Lung (tissue), 12 donors: ENCODE data around the gene P3H2. TPM values are rescaled to one million over a fixed set of nuclear protein-coding genes. Genes with fewer than 3 reads are reported as not detected.

ENCODE experiments used
- ATAC-seq: fragments of 200-7000 bp; cut with Tn5 transposase; one replicate; pipeline ENCODE4 v1.9.1; 2020; ENCODE audit warnings: moderate number of reproducible peaks; ENCODE audit not compliant: insufficient read depth, low FRiP score
- DNase-seq, 3 donors: peaks; one replicate each; pipeline ENCODE4 v3.0.0-alpha.2; 2013 to 2017
- H3K27ac ChIP-seq, 2 donors: one replicate each; pipeline ENCODE4 v1.5.1; 2013; ENCODE audit warnings: mild to moderate bottlenecking in 2 of 2, moderate library complexity in 2 of 2, control low read depth in 1 of 2, inconsistent platforms in 1 of 2, low read depth in 1 of 2, low read length in 1 of 2
- H3K27me3 ChIP-seq, 3 donors: one replicate each; pipeline ENCODE4 v1.5.1; 2013; ENCODE audit warnings: low read length in 2 of 3; ENCODE audit not compliant: control insufficient read depth in 3 of 3, insufficient read depth in 3 of 3
- H3K36me3 ChIP-seq, 4 donors: one replicate each; pipeline ENCODE4 v1.5.1; 2013; ENCODE audit warnings: low read length in 4 of 4, mild to moderate bottlenecking in 1 of 4, moderate library complexity in 1 of 4; ENCODE audit not compliant: control insufficient read depth in 4 of 4, insufficient read depth in 4 of 4
- H3K4me1 ChIP-seq, 5 donors: one replicate each; pipeline ENCODE4 v1.5.1; 2013; ENCODE audit warnings: low read length in 5 of 5, mild to moderate bottlenecking in 2 of 5, moderate library complexity in 1 of 5; ENCODE audit not compliant: control insufficient read depth in 5 of 5, insufficient read depth in 5 of 5
- H3K4me3 ChIP-seq: one replicate; pipeline ENCODE4 v1.5.1; 2013; ENCODE audit warnings: mild to moderate bottlenecking, control low read depth, moderate library complexity
- H3K9ac ChIP-seq, 2 donors: one replicate each; pipeline ENCODE4 v1.5.1; 2013; ENCODE audit warnings: low read length in 2 of 2, control low read depth in 1 of 2; ENCODE audit not compliant: insufficient read depth in 1 of 2
- H3K9me3 ChIP-seq, 4 donors: one replicate each; pipeline ENCODE4 v1.5.1; 2013; ENCODE audit warnings: low read length in 3 of 4, mild to moderate bottlenecking in 1 of 4, moderate library complexity in 1 of 4; ENCODE audit not compliant: control insufficient read depth in 4 of 4, insufficient read depth in 3 of 4
- CTCF ChIP-seq: IDR thresholded peaks from 2 replicates; pipeline ENCODE4 v1.5.1; 2012; ENCODE audit warnings: mild to moderate bottlenecking; ENCODE audit errors: control extremely low read depth, extremely low read depth
- WGBS, 2 donors: extraction: QIAGEN DNeasy Blood & Tissue Kit; methylation state at CpG; one replicate each; pipeline ENCODE4 v1.1.7; 2013; 5-methylcytosine and 5-hydroxymethylcytosine counted together
- polyA plus RNA-seq, 2 donors: library from polyadenylated mRNA; stranded (reverse); fragments of 200-250 nt; gene quantifications; one replicate each; pipeline ENCODE4 v1.2.1, GENCODE V29; 2013
- total RNA-seq, 2 donors: library from RNA; depleted of rRNA in 1 of 2; stranded (reverse); fragments of >200 nt in 1 of 2; gene quantifications; one replicate each; pipeline ENCODE4 v1.2.1, GENCODE V29; 2014 to 2021
- donor health status: control.
- donor health status: control.
- donor health status: Bipolar disorder and iron deficiency.
- donor health status: healthy.
- donor health status: DM: yes; HTN: yes; CAD: no.

Gene P3H2
- total and polyA plus RNA-seq, 4 donors = 18.6 to 59.9 (median 40.6) TPM

- no peak for ATAC-seq
- no peak overlapping the region for H3K9ac ChIP-seq
- H3K27ac ChIP-seq = no peak overlapping the region
- no peaks in the 10 kb centered on the region for H3K4me1 ChIP-seq
- 59 to 61% methylated on average over 3 of the region's 3 CpGs for WGBS, 2 donors
- H3K36me3 ChIP-seq = no peaks in the 10 kb centered on the region
- H3K9me3 ChIP-seq = no peaks in the 10 kb centered on the region
- H3K27me3 ChIP-seq = no peaks in the 10 kb centered on the region
- H3K4me3 ChIP-seq = no peak overlapping the region
- no peak for DNase-seq
- TF ChIP-seq CTCF = no peak
Observed at GRCh38 chr3:189988322-189988721, 132.4 kb downstream of the P3H2 start.

GRCh38 chr3:189985948-189986347 is 134.7 kb downstream of the P3H2 start:
- Histone ChIP-seq H3K4me1 (peaks cover 0 to 12% (median 0%) of the 10 kb centered on the region in 5 donors), H3K9me3 (no peaks in the 10 kb centered on the region), H3K36me3 (no peaks in the 10 kb centered on the region), H3K27ac (no peak overlapping the region), H3K4me3 (no peak overlapping the region), H3K27me3 (no peaks in the 10 kb centered on the region), H3K9ac (no peak overlapping the region)
- no peak for TF ChIP-seq CTCF
- DNase-seq (no peak), ATAC-seq (no peak)
- 84 to 89% methylated on average over 6 of the region's 6 CpGs for WGBS, 2 donors

- WGBS, 2 donors = 92 to 95% methylated on average over 3 of the region's 3 CpGs
- no peak for TF ChIP-seq CTCF
Observed at GRCh38 chr3:189983612-189984011, 137.1 kb downstream of the P3H2 start.

GRCh38 chr3:189982321-189982945 is 138.3 kb downstream of the P3H2 start:
- 55 to 65% methylated on average over 5 of the region's 5 CpGs for WGBS, 2 donors
- no peak for ATAC-seq

More at GRCh38 chr3:189983612-189984011, 137.1 kb downstream of the P3H2 start:
- H3K27me3 ChIP-seq = no peaks in the 10 kb centered on the region
- ATAC-seq = no peak
- no peak overlapping the region for H3K9ac ChIP-seq
- DNase-seq = no peak
- H3K27ac ChIP-seq = no peak overlapping the region
- peaks cover 0 to 16% (median 0%) of the 10 kb centered on the region in 5 donors for H3K4me1 ChIP-seq
- no peaks in the 10 kb centered on the region for H3K36me3 ChIP-seq
- H3K4me3 ChIP-seq = no peak overlapping the region
- H3K9me3 ChIP-seq = no peaks in the 10 kb centered on the region

More at GRCh38 chr3:189982321-189982945, 138.3 kb downstream of the P3H2 start:
- H3K9ac ChIP-seq = no peak overlapping the region
- H3K4me3 ChIP-seq = no peak overlapping the region
- TF ChIP-seq CTCF = no peak
- H3K27me3 ChIP-seq = no peaks in the 10 kb centered on the region
- H3K4me1 ChIP-seq = peaks cover 0 to 16% (median 0%) of the 10 kb centered on the region in 5 donors
- no peak for DNase-seq
- H3K36me3 ChIP-seq = no peaks in the 10 kb centered on the region
- no peak overlapping the region for H3K27ac ChIP-seq
- H3K9me3 ChIP-seq = no peaks in the 10 kb centered on the region
